Right lobe of liver (tissue), 6 donors: Measurements from ENCODE around the gene CAVIN2. TPM values are rescaled to one million over a fixed set of nuclear protein-coding genes. Genes with fewer than 3 reads are reported as not detected.

Experiments
- ATAC-seq, 4 donors: fragments of 200-7000 bp; cut with Tn5 transposase; one replicate each; pipeline ENCODE4 v1.9.1; 2020; ENCODE audit warnings: mild to moderate bottlenecking in 4 of 4, moderate library complexity in 4 of 4
- DNase-seq, 3 donors: peaks; one replicate each; pipeline ENCODE4 v3.0.0-alpha.2; 2020
- H3K27ac ChIP-seq, 3 donors: fragments of 200-600 bp; one replicate each; pipeline ENCODE4 v1.8.0; 2022
- H3K27me3 ChIP-seq, 2 donors: fragments of 200-600 bp; one replicate each; pipeline ENCODE4 v1.8.0; 2022
- H3K36me3 ChIP-seq, 4 donors: fragments of 200-600 bp; sonication (generic) in 1 of 4; one replicate each; pipeline versions ENCODE4 v1.5.1 to v1.8.0; 2017 to 2022; ENCODE audit warnings: control low read depth in 1 of 4
- H3K4me1 ChIP-seq, 4 donors: fragments of 200-600 bp; sonication (generic) in 1 of 4; one replicate each; pipeline versions ENCODE4 v1.5.1 to v1.8.0; 2017 to 2022; ENCODE audit warnings: control low read depth in 1 of 4
- H3K4me3 ChIP-seq, 3 donors: fragments of 200-600 bp; one replicate each; pipeline ENCODE4 v1.8.0; 2022
- H3K9me3 ChIP-seq, 4 donors: fragments of 200-600 bp; sonication (generic) in 1 of 4; one replicate each; pipeline versions ENCODE4 v1.5.1 to v1.8.0; 2017 to 2022; ENCODE audit warnings: control low read depth in 1 of 4
- CTCF ChIP-seq, 4 donors: fragments of 200-600 bp in 3 of 4; fragments of 450-650 bp in 1 of 4; IDR thresholded peaks; one replicate each; pipeline versions ENCODE4 v1.5.1 to v1.8.0; 2016 to 2022; ENCODE audit warnings: antibody characterized with exemption in 4 of 4, mild to moderate bottlenecking in 2 of 4
- POLR2A ChIP-seq: fragments of 450-650 bp; IDR thresholded peaks from one replicate; pipeline ENCODE4 v1.6.1; 2017; ENCODE audit warnings: antibody characterized with exemption, mild to moderate bottlenecking
- WGBS: methylation state at CpG from one replicate; pipeline ENCODE4 v1.1.6; 2018; ENCODE audit warnings: low coverage, low lambda C conversion rate; ENCODE audit not compliant: insufficient coverage; ENCODE audit errors: missing lambda C conversion rate; 5-methylcytosine and 5-hydroxymethylcytosine counted together
- intact Hi-C, 2 donors: fragments of 100-400 bp; cut with DNase I; formaldehyde crosslinking; loops; one replicate each; pipeline versions ENCODE4 v1.11.2 to v1.14.1; 2022
- total RNA-seq, 6 experiments: library from RNA; depleted of rRNA in 2 of 6; stranded (reverse); fragments of >200 nt in 2 of 6; fragmentation: NEBNext Ultra II Directional in 3 of 6; extraction: Animal tissue kit (Norgen Biotek cat#: 25700) in 3 of 6; gene quantifications; one replicate each; pipeline versions ENCODE4 v1.1.0 to v1.2.4, GENCODE V29; 2016 to 2023
- donor health status: DM: no; HTN: yes; CAD: no.
- donor health status: DM: no; HTN: no; CAD: no.
- donor health status: DM: no; HTN: no; CAD: no.
- donor health status: DM: no; HTN: yes; CAD: no.
- donor health status: DM: no; HTN: yes; CAD: no.

The CAVIN2 gene
- total RNA-seq, 6 experiments from 2014 or later = 6.8 to 17.5 (median 9.6) TPM

- no peak overlapping the region for H3K27ac ChIP-seq
- TF ChIP-seq POLR2A (no peak), CTCF (IDR thresholded peaks at IDR 0.05) (peak; percentile 80 to 84 (median 82))
- ATAC-seq = peak; percentile 93 to 98 (median 94)
- no peaks in the 10 kb centered on the region for H3K4me1 ChIP-seq
- peak in 2 of 3 donors; percentile 36 to 58 for DNase-seq
- WGBS = 43% methylated on average over 9 of the region's 9 CpGs
- no peaks in the 10 kb centered on the region for H3K9me3 ChIP-seq
- intact Hi-C loops = loop anchor here (5.0 kb wide), 1 partner anchor 350 kb away; no protein-coding TSS in a partner anchor
- H3K4me3 ChIP-seq = no peak overlapping the region
- no peaks in the 10 kb centered on the region for H3K36me3 ChIP-seq
- H3K27me3 ChIP-seq = no peaks in the 10 kb centered on the region
Observed at GRCh38 chr2:191811807-191812602, 34.9 kb downstream of the CAVIN2 start.

DNA sequence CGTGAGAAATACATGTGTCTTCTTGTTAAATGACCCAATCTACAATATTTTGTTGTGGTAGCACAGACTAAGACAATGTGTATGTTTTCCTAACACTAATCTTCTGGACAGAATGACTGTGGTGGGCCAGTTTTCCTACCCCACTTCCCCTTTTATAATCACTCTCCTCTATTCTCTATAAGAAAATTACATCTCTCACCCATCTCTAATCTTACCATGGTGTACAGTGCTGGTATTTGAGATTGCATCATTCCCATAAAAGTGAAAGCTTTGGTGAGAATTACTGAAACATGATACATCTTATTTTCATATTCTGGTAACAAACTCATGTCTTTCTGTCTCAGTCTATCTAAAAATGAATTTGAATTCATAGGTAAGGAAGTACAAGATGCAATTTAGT is 40.5 kb downstream of the CAVIN2 start:
- H3K4me1 ChIP-seq = no peaks in the 10 kb centered on the region
- no peak overlapping the region for H3K4me3 ChIP-seq
- ATAC-seq (no peak), DNase-seq (no peak)
- intact Hi-C loops = no loop called here
- no peak overlapping the region for H3K27ac ChIP-seq
- no peaks in the 10 kb centered on the region for H3K9me3 ChIP-seq
- WGBS = 83% methylated on average over 1 of the region's 1 CpG
- H3K27me3 ChIP-seq = no peaks in the 10 kb centered on the region
- H3K36me3 ChIP-seq = no peaks in the 10 kb centered on the region
- TF ChIP-seq CTCF (IDR thresholded peaks at IDR 0.05) (no peak), POLR2A (no peak)

GRCh38 chr2:191804766-191805165 is 42.1 kb downstream of the CAVIN2 start:
- Histone ChIP-seq H3K36me3 (no peaks in the 10 kb centered on the region), H3K9me3 (no peaks in the 10 kb centered on the region), H3K27ac (no peak overlapping the region), H3K4me1 (no peaks in the 10 kb centered on the region), H3K4me3 (no peak overlapping the region), H3K27me3 (no peaks in the 10 kb centered on the region)
- intact Hi-C loops = no loop called here
- no peak for TF ChIP-seq CTCF (IDR thresholded peaks at IDR 0.05)
- no peak for TF ChIP-seq POLR2A
- DNase-seq = no peak
- ATAC-seq = no peak
- WGBS = 84% methylated on average over 9 of the region's 9 CpGs

GRCh38 chr2:191803007-191803406 is 43.9 kb downstream of the CAVIN2 start:
- Histone ChIP-seq H3K4me1 (no peaks in the 10 kb centered on the region), H3K9me3 (no peaks in the 10 kb centered on the region), H3K36me3 (no peaks in the 10 kb centered on the region), H3K4me3 (no peak overlapping the region), H3K27me3 (no peaks in the 10 kb centered on the region), H3K27ac (no peak overlapping the region)
- TF ChIP-seq POLR2A = no peak
- WGBS = 73% methylated on average over 1 of the region's 1 CpG
- ATAC-seq (no peak), DNase-seq (no peak)
- intact Hi-C loops = no loop called here

DNA sequence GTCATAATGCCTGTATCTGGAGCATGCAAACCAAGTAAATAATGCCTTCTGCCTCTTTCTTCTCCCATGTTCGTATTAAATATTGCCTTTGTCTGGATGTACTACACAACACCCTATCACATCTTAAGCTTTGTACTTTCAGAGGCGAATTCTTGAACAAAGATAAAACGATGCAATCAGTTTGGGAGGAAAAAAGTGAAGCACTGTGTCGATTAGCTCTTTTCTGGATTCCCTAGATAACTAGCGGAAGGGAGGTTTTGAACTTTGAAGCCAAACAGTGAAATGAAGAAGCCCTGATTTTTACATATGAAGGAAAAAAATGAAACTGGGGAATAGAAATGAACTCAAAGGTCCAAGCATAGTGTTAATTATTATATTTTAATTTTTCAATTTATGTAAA is 44.7 kb downstream of the CAVIN2 start:
- Histone ChIP-seq H3K9me3 (no peaks in the 10 kb centered on the region), H3K4me1 (no peaks in the 10 kb centered on the region), H3K36me3 (no peaks in the 10 kb centered on the region), H3K27me3 (no peaks in the 10 kb centered on the region), H3K27ac (no peak overlapping the region), H3K4me3 (no peak overlapping the region)
- no peak for TF ChIP-seq POLR2A
- no peak for TF ChIP-seq CTCF (IDR thresholded peaks at IDR 0.05)
- DNase-seq (no peak), ATAC-seq (no peak)
- 34% methylated on average over 5 of the region's 5 CpGs for WGBS
- intact Hi-C loops = no loop called here
